ENCODE results near the gene UPP2.

Gene UPP2

GRCh38 chr2:158112992-158113391 lies 11.3 kb downstream of the UPP2 start:
- DNase-seq, result no peak

- no peak for DNase-seq
Measured at GRCh38 chr2:158113741-158114295, 12.1 kb downstream of the UPP2 start.

- no peak for DNase-seq
Measured at GRCh38 chr2:158114516-158114915, 12.8 kb downstream of the UPP2 start.

GRCh38 chr2:158115202-158115767 lies 13.6 kb downstream of the UPP2 start:
- no peak for DNase-seq

- DNase-seq, result no peak
Measured at GRCh38 chr2:158116936-158117335, 15.3 kb downstream of the UPP2 start.

GRCh38 chr2:158120102-158120501 lies 18.4 kb downstream of the UPP2 start:
- no peak for DNase-seq

- DNase-seq, result no peak
Measured at GRCh38 chr2:158120664-158121641, 19.3 kb downstream of the UPP2 start.

GRCh38 chr2:158124896-158125295 lies 23.2 kb downstream of the UPP2 start:
- no peak for DNase-seq

GRCh38 chr2:158125756-158126498 lies 24.3 kb downstream of the UPP2 start:
- DNase-seq, result no peak

- DNase-seq, result no peak
Measured at GRCh38 chr2:158127380-158127804, 25.7 kb downstream of the UPP2 start.

GRCh38 chr2:158128168-158128973 lies 26.7 kb downstream of the UPP2 start:
- DNase-seq, result no peak

- no peak for DNase-seq
Measured at GRCh38 chr2:158129037-158129436, 27.4 kb downstream of the UPP2 start.

GRCh38 chr2:158130832-158131473 lies 29.3 kb downstream of the UPP2 start:
- no peak for DNase-seq

- DNase-seq, result no peak
Measured at GRCh38 chr2:158131483-158131912, 29.8 kb downstream of the UPP2 start.

- DNase-seq, result no peak
Measured at GRCh38 chr2:158131919-158132566, 30.4 kb downstream of the UPP2 start.

GRCh38 chr2:158134055-158134454 lies 32.4 kb downstream of the UPP2 start:
- DNase-seq, result no peak

GRCh38 chr2:158134655-158135054 lies 33.0 kb downstream of the UPP2 start:
- DNase-seq, result no peak

- DNase-seq, result no peak
Measured at GRCh38 chr2:158135096-158135495, 33.4 kb downstream of the UPP2 start.

GRCh38 chr2:158138255-158138654 lies 36.6 kb downstream of the UPP2 start:
- no peak for DNase-seq

GRCh38 chr2:158140201-158140600 lies 38.5 kb downstream of the UPP2 start:
- DNase-seq, result no peak

GRCh38 chr2:158142165-158142564 lies 40.5 kb downstream of the UPP2 start:
- DNase-seq, result no peak

Data from stimulated activated CD4-positive, alpha-beta T cell treated with anti-CD3 and anti-CD28 coated beads, Interleukin-4, amount 100 ng/mL, for 24 hours (primary cell).